Activated CD8-positive, alpha-beta memory T cell treated with anti-CD3 and anti-CD28 coated beads for 48 hours (primary cell): ENCODE results near the gene CALY.
A peak's percentile ranks its signal among the peaks of the same experiment; 100 is the strongest.

ENCODE experiments used
- DNase-seq, 3 experiments: peaks; one replicate each; pipeline ENCODE4 v3.0.0-alpha.2; 2020; ENCODE audit warnings: low read depth in 2 of 3, low spot score in 2 of 3

Gene CALY

DNA sequence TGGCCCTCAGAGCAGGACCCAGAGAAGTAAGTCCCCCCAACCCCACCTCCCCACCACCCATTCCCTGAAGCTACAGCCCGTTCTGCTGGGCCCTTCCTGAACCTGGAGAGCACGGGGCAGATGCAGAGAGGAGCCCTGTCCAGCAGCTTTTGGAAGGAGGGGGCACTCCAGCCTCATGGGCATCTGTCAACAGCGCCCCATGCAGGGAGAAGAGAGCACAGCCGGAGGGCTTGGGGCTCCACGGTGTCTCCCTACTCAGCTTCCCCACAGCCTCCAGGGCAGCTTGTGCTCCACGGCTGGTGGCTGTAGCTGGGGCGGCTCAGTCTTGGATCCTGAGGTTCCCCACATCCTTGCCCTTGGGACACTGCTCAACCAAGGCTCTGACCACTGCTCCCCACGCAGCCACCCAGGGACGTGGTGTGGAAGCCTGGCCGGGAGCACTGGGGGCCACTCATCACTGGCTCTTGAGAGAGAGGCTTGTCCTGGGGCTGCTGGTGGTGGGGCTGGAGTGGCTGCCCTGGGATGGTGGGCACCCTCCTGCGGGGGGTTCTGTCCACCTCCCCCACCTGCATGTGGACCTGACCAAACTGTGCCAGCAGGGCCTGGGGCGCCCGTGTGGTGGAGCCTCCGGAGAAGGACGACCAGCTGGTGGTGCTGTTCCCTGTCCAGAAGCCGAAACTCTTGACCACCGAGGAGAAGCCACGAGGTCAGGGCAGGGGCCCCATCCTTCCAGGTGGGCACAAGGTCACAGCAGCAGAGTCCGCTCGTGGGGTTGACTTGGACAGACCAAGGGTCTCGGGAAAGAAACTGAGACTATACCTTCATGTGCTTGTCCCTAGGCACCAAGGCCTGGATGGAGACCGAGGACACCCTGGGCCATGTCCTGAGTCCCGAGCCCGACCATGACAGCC is 15.0 kb upstream of the CALY start:
- DNase-seq, result no peak

DNA sequence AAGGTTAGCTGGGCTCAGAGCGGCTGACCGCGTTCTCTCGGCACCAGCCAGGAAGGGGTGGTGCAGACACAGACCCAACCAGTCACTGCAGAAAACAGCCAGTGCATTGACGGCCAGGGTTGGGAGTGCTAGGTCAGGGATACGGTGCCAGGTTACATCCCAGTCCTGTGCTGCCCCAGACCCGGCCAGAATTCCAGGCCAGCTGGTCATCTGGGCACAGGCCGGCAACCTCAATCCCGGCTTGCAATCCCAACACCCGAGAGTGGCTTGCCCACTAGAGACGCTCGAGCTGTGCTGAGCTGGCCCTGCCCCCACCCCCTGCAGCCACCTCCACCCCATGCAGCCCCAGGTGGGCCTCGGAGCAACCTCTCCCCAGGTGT is 14.2 kb upstream of the CALY start:
- no peak for DNase-seq

DNA sequence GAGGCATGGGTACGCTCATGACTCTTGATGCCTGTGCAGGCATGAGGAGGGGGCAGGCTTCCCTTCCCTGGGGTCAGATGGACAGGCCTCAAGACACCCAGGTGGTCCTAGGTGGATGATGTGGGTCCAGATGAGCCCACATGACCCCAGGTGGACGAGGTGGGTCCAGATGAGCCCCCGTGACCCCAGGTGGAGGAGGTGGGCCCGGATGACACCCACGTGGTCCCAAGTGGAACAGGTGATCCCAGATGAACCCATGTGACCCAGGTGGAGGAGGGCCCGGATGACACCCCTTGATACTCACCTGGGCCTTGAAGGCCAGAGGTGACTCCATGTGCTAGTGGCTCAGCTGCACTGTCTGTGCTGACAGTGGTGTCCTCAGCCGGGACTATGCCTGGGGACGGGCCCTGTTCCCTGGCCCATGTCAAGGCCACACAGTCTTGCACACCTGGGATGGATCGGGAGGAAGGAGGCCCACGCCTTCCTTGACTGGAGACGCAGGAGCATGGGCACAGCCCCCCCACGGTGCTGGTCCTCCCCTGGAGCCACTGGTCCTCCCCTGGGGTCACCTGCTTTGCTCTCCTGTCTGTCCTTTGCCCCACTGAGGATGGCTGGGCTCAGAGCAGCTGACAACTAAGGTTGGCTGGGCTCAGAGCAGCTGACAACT is 13.7 kb upstream of the CALY start:
- DNase-seq, result no peak

DNA sequence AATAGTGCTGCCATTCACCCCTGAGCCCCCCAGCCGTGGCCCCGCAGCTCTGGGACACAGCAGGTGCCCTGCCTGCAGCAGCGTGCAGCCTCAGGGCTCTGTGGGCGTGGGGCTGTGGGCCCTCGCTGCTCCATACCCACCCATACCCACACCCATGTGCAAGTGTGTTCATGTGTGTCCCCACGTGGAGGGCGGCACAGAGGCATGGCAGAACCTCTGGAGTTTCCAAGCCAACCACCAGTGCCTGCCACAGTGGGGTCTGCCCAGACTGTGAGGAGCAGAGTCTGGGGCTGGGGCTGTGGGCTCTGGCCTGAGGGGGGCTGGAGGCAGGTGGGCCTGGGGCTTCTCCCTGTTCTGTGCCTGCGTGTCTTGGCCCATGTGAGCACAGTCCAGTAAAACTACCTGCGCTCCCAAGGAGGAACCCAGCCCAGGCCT is 12.9 kb upstream of the CALY start:
- DNase-seq, result no peak

DNA sequence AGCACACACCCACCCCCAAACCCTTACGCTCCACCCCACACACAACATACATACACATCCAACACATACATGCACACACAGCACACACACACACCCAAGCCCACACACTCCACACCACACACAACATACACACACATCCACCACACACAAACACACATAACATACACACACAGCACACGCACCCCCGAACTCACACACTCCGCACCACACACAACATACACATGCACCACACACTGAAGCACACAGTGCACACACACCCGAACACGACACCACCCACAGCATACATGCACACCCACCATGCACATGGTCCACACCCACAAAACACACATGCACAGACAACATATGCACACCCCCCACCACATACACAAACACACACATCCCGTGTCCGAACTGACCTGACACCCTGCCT is 12.5 kb upstream of the CALY start:
- no peak for DNase-seq

DNA sequence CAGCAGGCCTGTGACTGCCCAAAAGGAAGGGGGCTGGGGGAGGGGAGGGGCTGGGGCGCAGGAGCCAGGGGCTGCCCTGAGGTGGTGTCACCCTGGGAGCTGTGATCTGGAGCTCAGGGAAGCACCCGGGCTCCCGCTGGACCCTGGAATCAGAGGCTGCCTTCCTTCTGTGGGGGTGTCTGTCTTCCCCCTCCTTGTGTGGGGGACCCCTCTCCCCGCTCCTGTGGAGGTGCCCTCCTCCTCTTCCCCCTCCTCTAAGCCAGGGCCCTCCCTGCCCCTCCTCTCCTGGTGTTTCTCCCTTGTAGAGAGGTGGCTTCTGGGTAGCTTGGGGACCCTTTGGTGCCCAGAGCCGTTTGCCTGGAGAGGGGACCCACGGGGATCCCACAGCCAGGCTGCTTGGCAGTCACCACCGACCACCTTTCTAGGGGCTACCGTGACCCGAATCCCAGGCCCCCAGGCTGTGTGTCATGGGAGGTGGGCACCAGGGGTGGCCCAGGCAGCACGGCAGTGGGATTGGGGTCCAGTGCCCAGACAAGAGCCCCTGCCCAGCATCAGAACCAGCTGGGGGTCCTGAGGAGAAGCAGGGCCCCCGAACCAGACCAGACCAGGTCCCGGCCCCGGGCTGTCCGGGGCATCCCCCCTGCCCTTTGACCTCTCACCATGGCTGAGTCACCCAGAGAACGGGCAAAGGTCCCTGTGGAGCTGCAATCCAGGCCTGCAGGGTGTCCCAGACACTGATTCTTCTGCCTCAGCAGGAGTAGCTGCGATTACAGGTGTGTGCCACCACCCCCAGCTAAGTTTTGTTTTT is 11.2 kb upstream of the CALY start:
- no peak for DNase-seq

DNA sequence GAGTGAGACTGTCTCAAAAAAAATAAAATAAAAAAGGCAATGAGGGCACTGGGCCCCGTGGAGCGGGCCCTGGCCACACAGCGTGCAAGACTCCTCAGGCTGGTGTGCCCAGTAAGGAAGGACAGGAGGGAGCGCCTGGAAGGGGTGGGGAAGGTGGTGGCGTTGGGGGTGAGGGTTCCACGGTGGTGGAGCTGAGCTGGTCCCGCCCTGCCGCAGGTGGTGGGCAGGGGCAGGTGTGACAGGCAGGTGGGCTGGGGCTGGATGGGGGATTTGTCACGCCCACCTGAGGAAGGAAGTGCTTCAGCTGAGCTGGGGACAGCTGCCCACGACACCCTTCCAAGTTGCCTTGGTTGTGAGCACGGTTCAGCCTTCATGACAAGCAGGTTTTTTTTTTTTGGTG is 9.7 kb upstream of the CALY start:
- no peak for DNase-seq

DNA sequence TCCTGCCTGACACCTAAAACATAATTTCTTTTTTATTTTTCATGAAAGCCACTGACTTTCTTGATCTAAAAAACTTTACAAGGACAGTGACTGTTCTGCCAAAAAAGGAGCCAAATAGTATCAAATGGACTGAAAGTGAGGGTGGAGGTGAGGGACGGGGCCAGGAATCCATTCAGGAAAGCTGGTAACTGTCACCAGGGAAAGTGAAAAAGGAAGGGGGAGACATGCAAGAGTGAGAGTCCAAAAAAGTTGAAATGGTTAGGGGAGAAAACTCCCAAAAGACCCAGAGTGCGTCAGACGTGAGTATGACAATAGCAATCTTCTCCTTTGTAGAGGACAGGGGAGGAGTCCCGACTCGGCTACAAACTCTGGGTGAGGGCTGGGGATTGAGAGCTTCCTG is 7.5 kb upstream of the CALY start:
- DNase-seq, result no peak

DNA sequence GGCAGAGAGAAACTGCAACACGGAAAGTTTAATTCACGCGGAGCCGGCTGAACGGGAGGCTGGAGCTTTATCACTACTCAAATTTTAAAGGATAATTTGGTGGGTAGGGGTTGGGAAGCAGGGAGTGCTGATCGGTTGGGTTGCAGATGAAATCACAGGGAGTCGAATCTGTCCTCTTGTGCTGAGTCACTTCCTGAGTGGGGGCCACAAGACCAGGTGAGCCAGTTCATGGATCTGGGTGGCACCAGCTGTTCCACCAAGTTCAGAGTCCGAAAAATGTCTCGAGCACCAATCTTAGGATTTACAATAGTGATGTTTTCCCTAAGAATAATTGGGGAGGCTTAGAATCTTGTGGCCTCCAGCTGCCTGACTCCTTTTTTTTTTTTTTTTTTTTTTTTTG is 6.9 kb upstream of the CALY start:
- no peak for DNase-seq

DNA sequence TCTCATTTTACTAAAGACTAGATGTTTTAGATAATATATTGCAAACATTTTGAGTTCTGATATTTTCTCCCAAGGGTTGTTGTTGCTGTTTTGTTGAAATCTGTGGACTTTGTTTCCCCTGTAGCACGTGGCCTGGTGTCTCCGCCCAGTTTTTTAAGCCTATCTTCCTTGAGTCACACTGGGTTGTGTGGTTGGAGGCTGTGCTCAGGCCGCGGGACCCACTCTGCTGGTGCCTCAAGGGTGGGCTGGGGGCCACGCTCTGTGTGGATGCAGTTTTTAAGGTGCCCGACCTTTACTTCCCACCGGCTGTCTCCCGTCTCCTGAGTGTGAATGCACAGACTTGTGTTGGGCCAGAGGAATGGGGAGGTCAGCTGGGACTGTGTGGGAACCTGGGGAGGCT is 6.2 kb upstream of the CALY start:
- DNase-seq, result no peak

DNA sequence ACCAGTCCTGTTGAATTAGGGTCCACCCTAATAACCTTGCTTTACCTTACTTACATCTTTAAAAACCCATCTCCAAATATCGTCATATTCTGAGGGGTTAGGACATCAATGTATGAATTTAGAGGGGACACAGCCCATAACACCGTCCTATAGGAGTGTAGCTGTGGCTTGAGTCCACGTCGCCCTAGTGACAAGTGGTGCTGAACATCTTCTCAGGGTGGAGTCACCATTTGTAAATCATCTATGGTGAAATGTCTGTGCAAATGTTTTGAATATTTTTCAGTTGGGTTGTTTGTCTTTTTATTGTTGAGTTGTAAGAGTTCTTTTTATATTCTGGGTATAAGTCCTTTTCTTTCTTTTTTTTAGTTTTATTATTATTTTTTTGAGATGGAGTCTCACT is 5.3 kb upstream of the CALY start:
- no peak for DNase-seq

DNA sequence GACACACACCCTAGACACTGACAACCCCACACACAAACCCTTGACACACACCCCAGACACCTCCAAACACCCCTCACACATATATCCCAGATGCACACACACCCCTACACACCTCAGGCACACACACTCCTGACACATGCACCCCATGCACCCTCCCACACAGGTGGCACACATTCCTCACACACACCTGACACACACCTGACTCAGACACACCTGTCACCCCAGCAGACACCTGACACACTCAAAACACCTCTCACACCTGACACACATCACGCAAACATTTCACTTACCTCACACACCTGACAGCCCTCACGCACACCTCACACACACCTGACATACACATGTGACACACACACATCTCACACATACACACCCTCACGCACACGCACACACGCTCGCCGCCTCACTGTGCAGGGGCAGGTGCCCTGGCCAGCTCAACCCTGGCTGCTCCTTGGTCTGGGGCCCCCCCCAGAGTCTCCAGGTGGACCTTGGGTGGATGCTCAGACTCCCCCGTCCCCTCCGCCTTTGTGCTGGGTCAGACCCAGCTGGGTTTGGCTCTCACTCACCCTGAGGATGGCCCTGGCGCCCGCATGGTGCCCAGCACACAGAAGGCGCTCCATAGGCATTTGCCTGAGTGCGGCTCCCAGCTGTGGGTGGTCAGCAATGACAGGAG is 3.1 kb upstream of the CALY start:
- no peak for DNase-seq

DNA sequence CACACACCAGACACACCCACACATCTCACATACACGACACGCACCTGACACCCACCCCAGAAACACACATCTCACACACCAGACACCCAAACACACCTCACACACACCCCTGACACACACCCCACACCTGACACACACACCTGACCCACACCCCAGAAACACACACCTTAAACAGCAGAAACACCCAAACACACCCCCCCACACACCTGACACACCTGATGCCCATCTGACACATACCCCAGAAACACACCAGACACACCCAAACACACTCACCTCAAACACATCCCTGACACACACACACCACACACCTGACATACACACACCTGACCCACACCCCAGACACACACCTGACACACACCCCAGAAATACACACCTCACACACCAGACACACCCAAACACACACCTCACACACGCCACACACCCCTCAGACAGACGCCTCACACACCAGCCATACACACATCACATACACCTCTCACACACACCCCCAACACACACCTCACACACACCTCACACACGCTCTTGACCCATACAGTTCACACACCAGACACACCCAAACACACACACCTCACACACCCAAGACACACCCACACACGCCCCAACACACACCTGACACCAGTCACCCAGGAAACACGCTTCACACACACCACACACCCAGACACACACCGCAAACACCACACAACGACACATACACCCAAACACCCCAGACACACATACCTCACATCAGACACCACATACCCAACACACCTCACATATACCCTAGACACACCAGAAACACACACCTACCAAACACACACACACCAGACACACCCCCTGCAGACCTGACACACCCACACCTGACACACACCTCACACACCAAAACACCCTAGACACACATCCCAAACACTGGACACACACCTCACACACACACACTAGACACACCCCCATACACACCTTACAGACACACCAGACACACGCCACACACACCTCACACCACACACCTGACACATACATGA is 1.7 kb upstream of the CALY start:
- no peak for DNase-seq

DNA sequence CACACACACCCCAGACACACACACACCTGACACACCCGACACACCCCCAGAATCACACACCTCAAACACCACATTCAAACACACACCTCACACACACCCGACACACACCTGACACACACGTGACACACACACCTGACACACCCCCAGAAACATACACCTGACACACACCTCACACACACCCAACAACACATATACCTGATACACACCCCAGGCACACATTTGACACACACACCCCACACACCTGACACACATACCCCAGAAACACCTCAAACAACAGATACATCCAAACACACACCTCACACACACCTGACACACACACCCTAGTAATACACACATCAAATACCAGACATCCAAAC is 652 bp upstream of the CALY start:
- DNase-seq, result no peak

DNA sequence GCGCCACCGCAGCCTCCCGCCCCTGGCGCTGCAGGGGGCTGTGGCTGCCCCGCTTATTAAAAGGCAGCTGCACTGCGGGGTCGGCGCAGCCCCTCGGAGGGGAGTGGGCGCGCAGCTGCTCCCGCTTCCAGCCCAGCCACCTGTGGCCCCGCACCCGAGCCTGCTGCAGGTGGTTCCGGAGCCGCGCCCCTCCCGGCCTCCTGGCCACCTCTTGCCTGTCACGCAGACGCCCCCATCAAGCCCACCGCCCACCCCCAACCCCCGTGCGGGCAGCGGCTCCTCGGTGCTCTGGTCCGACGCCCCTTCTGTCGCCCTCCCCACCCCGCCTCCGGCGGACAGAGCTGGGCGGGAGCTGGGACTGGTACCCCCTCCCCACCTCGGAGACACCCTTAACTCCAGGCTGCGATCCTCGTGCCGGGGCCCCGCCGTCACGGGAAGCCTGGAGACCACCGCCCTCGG is 549 bp downstream of the CALY start:
- no peak for DNase-seq

DNA sequence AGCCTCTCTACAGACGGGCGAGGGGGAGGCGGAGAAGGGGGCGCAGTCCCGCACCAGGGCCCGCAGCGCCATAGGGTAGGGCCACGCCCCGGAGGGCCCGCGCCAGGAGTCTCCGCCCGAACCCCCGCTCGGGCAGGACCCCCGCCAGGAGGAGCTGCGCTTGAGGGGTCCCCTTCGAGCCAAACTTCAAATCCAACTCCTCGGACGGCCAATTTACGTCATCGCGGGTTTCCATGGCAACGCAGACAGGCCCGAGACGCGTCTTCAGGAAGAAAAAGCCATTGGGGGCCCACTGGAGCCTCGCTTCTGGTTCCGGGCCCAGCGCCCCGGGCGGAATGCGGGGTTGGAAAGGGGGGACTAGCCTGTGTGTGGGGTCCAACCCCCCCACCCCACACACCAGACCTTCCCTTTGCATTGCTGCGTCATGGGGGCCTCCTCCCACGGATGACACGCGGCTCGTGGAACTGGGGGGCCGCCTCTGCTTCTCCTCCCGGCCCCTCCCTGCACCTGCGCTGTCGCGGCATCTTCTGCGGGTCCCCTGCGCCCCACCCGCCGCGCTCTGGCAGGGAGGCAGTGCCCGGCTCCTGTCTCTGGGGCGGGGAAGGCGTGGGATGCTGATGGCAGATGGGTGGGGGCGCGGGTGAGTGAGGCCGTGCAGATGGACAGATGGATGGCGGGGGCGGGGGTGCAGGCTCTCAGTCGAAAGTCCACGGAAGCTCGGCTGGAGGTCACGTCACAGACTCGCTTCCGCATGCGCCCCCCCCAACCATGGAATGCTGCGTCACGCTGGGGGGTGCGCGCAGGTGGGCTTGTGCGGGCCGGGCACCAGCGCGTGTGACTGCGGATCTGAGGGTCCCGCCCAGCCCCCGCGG is 1.2 kb downstream of the CALY start:
- peak in 1 of 3 experiments; percentile 52 for DNase-seq

DNA sequence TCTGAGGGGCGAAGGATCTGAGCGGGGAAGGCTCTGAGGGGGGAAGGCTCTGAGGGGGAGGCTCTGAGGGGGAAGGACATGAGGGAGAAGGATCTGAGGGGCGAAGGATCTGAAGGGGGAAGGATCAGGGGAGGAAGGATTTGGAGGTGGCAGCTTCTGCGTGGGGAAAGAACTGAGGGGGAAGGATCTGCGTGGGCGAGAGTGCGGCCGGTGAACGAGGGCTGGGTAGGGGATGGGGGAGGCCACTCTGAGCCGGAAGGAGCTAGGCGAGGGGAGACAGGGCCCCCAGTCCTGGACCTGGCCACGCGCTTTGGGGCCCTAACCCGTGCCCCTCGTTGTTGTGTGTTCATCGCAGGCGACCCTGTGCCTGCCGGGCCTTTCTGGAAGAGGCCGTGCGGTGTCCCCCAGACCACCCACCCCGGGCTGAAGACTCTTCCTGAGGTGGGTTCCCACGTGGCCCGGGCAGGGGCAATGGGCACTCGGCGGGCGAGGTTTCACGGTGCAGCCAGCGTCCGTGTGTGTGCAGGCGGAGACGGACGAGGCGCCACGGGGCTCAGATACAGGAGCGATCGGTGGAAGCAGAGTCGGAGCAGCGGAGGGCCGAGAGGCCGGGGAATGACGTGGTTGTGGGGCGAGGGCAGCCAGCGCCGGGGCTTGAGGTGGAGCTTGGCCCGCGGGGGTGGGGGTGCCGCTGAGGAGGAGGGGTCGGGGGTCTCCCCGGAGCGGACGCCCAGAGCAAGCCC is 2.0 kb downstream of the CALY start:
- no peak for DNase-seq

DNA sequence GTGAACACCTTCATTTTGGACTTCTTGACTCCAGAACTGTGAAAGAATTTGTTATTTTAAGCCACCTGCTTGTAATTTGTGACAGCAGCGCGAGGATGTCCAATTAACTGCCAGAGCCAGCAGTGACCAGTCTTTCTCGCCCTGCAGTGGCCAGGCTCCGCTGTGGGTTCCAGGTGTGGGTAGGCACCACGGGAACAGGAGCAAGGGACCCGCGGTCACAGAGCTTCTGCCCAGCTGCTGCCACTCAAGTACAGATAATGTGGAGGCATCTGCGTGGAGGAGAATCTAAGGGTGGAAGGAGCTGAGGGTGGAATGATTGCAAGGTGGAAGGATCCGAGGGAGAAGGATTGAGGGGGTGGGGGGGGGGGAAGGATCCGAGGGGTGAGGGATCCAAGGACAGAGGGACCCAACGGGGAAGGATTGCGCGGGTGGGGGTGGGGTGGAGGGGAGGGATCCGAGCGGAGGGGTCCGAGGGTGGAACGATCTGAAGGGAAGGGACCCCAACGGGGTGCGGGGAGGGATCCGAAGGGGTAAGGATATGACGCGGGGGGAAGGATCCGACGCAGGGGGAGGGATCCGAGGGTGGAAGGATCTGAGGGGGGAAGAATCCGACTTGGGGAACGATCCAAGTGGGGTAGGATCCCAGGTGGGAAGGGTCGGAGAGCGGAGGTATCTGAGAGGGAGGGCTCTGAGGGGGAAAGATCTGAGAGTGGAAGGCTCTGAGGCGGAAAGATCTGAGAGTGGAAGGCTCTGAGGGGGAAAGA is 3.6 kb downstream of the CALY start:
- no peak for DNase-seq
